ENCODE measurements around the gene SPC25. TPM values are rescaled to one million over a fixed set of nuclear protein-coding genes. Genes with fewer than 3 reads are reported as not detected.

The SPC25 gene
- total RNA-seq, 3 donors from 2014 or later: 1.0 to 1.1 TPM; not detected in 1

GRCh38 chr2:168851674-168852320, 38.4 kb downstream of the SPC25 start:
- TF ChIP-seq CTCF (IDR thresholded peaks at IDR 0.05) (no peak), POLR2A (IDR thresholded peaks at IDR 0.05) (no peak), POLR2AphosphoS5 (IDR thresholded peaks at IDR 0.05) (no peak)
- no peaks in the 10 kb centered on the region for H3K4me1 ChIP-seq
- H3K9me3 ChIP-seq: no peaks in the 10 kb centered on the region
- no peak overlapping the region for H3K4me3 ChIP-seq
- H3K27ac ChIP-seq: no peak overlapping the region
- DNase-seq (ENCODE audit: low spot score in 2 of 2): no peak
- H3K27me3 ChIP-seq: no peaks in the 10 kb centered on the region
- intact Hi-C loops (cut with DNase I; ENCODE audit: low total_unique reads): no loop called here
- no peaks in the 10 kb centered on the region for H3K36me3 ChIP-seq

- no peaks in the 10 kb centered on the region for H3K27me3 ChIP-seq
- H3K4me3 ChIP-seq: no peak overlapping the region
- H3K27ac ChIP-seq: no peak overlapping the region
- no peaks in the 10 kb centered on the region for H3K4me1 ChIP-seq
- intact Hi-C loops (cut with DNase I; ENCODE audit: low total_unique reads): no loop called here
- H3K9me3 ChIP-seq: no peaks in the 10 kb centered on the region
- no peaks in the 10 kb centered on the region for H3K36me3 ChIP-seq
- TF ChIP-seq POLR2A (IDR thresholded peaks at IDR 0.05) (no peak), CTCF (IDR thresholded peaks at IDR 0.05) (no peak), POLR2AphosphoS5 (IDR thresholded peaks at IDR 0.05) (no peak)
- DNase-seq (ENCODE audit: low spot score in 2 of 2): no peak
These were observed 39.4 kb downstream of the SPC25 start for GRCh38 chr2:168850846-168851245.

- no peaks in the 10 kb centered on the region for H3K27me3 ChIP-seq
- no peak overlapping the region for H3K4me3 ChIP-seq
- TF ChIP-seq CTCF (IDR thresholded peaks at IDR 0.05): no peak
- no peak for TF ChIP-seq POLR2AphosphoS5 (IDR thresholded peaks at IDR 0.05)
- no peak for TF ChIP-seq POLR2A (IDR thresholded peaks at IDR 0.05)
- H3K9me3 ChIP-seq: no peaks in the 10 kb centered on the region
- H3K27ac ChIP-seq: no peak overlapping the region
- intact Hi-C loops (cut with DNase I; ENCODE audit: low total_unique reads): no loop called here
- DNase-seq (ENCODE audit: low spot score in 2 of 2): no peak
- H3K36me3 ChIP-seq: no peaks in the 10 kb centered on the region
- H3K4me1 ChIP-seq: no peaks in the 10 kb centered on the region
These were observed 40.6 kb downstream of the SPC25 start for GRCh38 chr2:168849610-168850009.

- Histone ChIP-seq H3K27me3 (no peaks in the 10 kb centered on the region), H3K36me3 (no peaks in the 10 kb centered on the region), H3K4me3 (no peak overlapping the region), H3K27ac (no peak overlapping the region), H3K4me1 (no peaks in the 10 kb centered on the region), H3K9me3 (no peaks in the 10 kb centered on the region)
- DNase-seq (ENCODE audit: low spot score in 2 of 2): no peak
- no peak for TF ChIP-seq POLR2AphosphoS5 (IDR thresholded peaks at IDR 0.05)
- no peak for TF ChIP-seq CTCF (IDR thresholded peaks at IDR 0.05)
- no peak for TF ChIP-seq POLR2A (IDR thresholded peaks at IDR 0.05)
- intact Hi-C loops (cut with DNase I; ENCODE audit: low total_unique reads): no loop called here
These were observed 42.0 kb downstream of the SPC25 start for GRCh38 chr2:168848225-168848624.

GRCh38 chr2:168843253-168843652, 47.0 kb downstream of the SPC25 start:
- H3K9me3 ChIP-seq: no peaks in the 10 kb centered on the region
- no peaks in the 10 kb centered on the region for H3K36me3 ChIP-seq
- TF ChIP-seq POLR2A (IDR thresholded peaks at IDR 0.05): no peak
- TF ChIP-seq CTCF (IDR thresholded peaks at IDR 0.05): no peak
- TF ChIP-seq POLR2AphosphoS5 (IDR thresholded peaks at IDR 0.05): no peak
- H3K4me3 ChIP-seq: no peak overlapping the region
- no peaks in the 10 kb centered on the region for H3K4me1 ChIP-seq
- no peak for DNase-seq (ENCODE audit: low spot score in 2 of 2)
- no peak overlapping the region for H3K27ac ChIP-seq
- no peaks in the 10 kb centered on the region for H3K27me3 ChIP-seq
- intact Hi-C loops (cut with DNase I; ENCODE audit: low total_unique reads): no loop called here

Data from breast epithelium (tissue), 4 donors.